Activated CD4-positive, alpha-beta memory T cell treated with anti-CD3 and anti-CD28 coated beads, Interleukin-2, amount 10 ng/mL, durations not matched to agents 7 days and 5 days (primary cell): ENCODE results near the gene CRIP1. TPM values are rescaled to one million over a fixed set of nuclear protein-coding genes. Genes with fewer than 3 reads are reported as not detected.

Source experiments
- CTCF ChIA-PET: fragments of 350-600 bp; sonication (Branson Sonifier 250); formaldehyde crosslinking; loops from one replicate; lab custom pipeline; 2021; ENCODE audit warnings: antibody characterized with exemption, inconsistent platforms; lab: Charles Lee
- POLR2A ChIA-PET: fragments of 350-600 bp; sonication (Branson Sonifier 250); formaldehyde crosslinking; loops from one replicate; lab custom pipeline; 2021; ENCODE audit warnings: antibody characterized with exemption; lab: Charles Lee
- DNase-seq: peaks from one replicate; pipeline ENCODE4 v3.0.0-alpha.2; 2020
- H3K27ac Mint-ChIP-seq: one replicate; pipeline ENCODE4 v1.8.0; 2021; ENCODE audit warnings: mild to moderate bottlenecking, mixed read lengths
- H3K27me3 Mint-ChIP-seq: one replicate; pipeline ENCODE4 v1.8.0; 2021; ENCODE audit warnings: mixed read lengths
- H3K36me3 Mint-ChIP-seq: one replicate; pipeline ENCODE4 v1.8.0; 2021; ENCODE audit warnings: low read depth, mixed read lengths
- H3K4me1 Mint-ChIP-seq: one replicate; pipeline ENCODE4 v1.8.0; 2021; ENCODE audit warnings: mixed read lengths
- H3K4me3 Mint-ChIP-seq: one replicate; pipeline ENCODE4 v1.8.0; 2021; ENCODE audit warnings: mild to moderate bottlenecking, mixed read lengths
- H3K9me3 Mint-ChIP-seq: one replicate; pipeline ENCODE4 v1.8.0; 2021; ENCODE audit warnings: mixed read lengths
- total RNA-seq, 2 experiments: library from RNA; stranded (reverse); gene quantifications; one replicate each; pipeline ENCODE4 v1.2.3, GENCODE V29; 2021

CRIP1 gene
- total RNA-seq, 2 experiments from 2014 or later = 875 to 883 TPM

DNA sequence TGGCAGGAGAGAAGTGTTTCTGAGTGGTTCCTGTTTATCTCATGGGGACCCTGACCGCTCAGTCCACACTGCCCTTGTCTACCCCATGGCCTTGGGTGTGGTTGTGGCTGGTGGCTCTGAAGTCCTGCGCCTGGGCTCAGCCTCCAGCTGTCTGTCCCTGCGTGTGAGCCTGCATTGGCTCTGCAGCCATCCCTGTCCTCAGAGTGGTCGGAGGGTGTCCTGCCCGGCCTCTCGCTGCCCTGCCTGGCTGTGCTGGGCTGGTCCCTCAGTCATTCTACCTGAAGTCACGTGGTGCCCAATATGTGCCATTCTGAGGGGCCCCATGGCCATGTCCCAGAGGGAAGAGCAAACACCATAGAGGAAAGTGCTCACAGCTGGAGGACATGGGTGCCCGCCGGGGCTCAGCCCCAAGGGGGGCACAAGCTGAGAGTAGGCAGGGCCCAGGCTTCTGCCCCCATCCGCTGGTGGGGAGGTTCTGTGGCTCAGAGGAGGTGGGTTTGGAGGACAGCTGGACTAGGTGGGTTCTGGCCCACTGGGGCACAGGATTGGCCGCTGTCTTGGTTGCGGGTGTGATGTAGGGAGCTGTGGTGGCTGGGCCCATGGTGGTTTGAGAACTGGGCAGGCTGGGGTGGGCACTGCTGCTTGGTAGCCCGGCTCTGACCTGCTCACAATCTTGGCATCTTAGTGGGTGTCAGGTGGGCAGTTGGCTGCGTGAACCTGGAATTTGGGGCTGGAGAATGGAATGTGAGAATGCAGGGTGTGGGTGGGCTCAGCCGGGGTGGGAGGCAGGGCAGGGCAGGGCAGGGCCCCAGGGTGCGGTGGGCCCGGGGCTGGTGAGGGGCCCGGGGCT lies 16.0 kb downstream of the CRIP1 start:
- POLR2A ChIA-PET = interaction anchor here (1.1 to 3.6 kb wide), 2 partner anchors 11 to 22 kb away, joined by 3 to 14 read pairs; partner anchors contain the start of gene TEDC1
- Mint-ChIP-seq H3K27ac (no peak overlapping the region), H3K36me3 (no peaks in the 10 kb centered on the region), H3K9me3 (no peaks in the 10 kb centered on the region), H3K27me3 (peaks cover 2% of the 10 kb centered on the region), H3K4me1 (peaks cover 1% of the 10 kb centered on the region), H3K4me3 (no peak overlapping the region)
- no peak for DNase-seq
- CTCF ChIA-PET = no interaction called here

DNA sequence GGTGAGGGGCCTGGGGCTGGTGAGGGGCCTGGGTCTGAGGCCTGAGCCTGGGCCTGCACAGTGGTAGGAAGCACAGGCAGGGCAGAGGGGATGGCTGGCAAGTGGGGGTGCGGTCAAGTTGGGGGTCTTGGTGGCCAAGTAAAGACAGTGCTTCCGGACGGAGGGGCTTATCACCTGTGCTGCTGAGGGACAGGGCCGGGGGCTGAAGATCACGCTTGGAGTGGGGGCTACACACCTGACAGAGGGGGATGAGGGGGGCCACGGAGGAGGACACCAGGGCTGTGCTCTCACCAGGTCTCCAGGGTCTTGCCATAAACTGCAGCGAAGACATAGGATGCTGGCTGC lies 16.6 kb downstream of the CRIP1 start:
- H3K36me3 Mint-ChIP-seq = no peaks in the 10 kb centered on the region
- no peaks in the 10 kb centered on the region for H3K9me3 Mint-ChIP-seq
- POLR2A ChIA-PET = no interaction called here
- DNase-seq = no peak
- CTCF ChIA-PET = no interaction called here
- H3K27ac Mint-ChIP-seq = no peak overlapping the region
- no peak overlapping the region for H3K4me3 Mint-ChIP-seq
- peaks cover 6% of the 10 kb centered on the region for H3K27me3 Mint-ChIP-seq
- H3K4me1 Mint-ChIP-seq = peaks cover 5% of the 10 kb centered on the region

DNA sequence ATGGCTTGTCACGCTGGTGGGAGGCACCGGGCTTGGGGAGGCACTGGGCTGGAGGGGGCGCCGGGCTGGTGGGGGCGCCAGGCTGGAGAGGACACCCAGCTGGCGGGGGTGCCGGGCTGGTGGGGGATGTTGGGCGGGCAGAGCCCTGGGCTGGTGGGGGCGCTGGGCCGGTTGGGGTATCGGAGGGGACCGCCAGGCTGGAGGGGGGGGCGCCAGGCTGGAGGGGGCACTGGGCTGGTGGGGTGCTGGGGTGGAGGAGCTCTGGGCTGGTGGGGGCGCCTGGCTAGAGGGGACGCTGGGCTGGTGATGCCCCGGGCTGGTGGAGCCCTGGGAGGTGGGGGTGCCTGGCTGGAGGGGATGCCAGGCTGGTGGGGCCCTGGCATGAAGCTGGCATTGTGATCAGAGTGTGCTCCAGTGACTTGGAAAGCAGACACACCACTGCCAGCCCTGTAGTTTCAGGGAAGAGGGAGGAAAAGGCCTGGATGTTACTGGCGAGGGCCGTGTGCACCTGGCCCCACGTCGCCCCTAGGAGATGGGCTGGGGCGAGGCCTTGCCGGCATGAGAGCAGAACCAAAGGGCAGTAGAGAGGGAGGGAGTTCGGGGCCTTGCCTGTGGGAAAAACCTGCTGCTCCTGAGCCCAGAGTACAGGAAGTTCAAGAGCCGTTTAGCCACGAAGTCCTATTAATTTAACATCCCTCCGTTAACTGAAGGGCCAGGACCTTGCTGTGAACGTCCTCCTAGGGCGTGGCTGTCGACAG lies 17.4 kb downstream of the CRIP1 start:
- Mint-ChIP-seq H3K36me3 (no peaks in the 10 kb centered on the region), H3K27me3 (peaks cover 11% of the 10 kb centered on the region), H3K27ac (no peak overlapping the region), H3K4me3 (no peak overlapping the region), H3K4me1 (peaks cover 5% of the 10 kb centered on the region), H3K9me3 (no peaks in the 10 kb centered on the region)
- no peak for DNase-seq
- POLR2A ChIA-PET = no interaction called here
- CTCF ChIA-PET = no interaction called here

DNA sequence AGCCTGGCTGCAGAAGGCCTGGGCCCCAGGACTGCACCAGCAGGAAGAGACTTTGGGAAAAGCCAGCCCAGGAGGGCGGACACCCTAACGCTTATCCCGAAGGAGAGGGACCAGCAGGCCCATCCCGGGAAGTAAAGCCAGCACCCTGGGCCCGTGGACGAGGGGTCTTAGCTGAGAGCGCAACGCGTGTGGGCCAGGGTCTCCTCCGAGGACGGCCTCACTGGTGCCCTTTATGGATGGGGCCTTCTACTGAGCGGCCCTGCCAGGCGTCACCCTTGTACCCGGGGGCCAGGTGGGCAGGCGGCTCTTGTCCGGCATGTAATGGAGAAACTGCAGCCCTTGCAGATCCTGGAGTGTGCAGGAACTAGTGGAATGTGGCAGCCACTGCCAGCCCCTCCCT lies 18.4 kb downstream of the CRIP1 start:
- Mint-ChIP-seq H3K36me3 (no peaks in the 10 kb centered on the region), H3K9me3 (no peaks in the 10 kb centered on the region), H3K4me3 (no peak overlapping the region), H3K27me3 (peaks cover 11% of the 10 kb centered on the region), H3K27ac (no peak overlapping the region), H3K4me1 (peaks cover 5% of the 10 kb centered on the region)
- no peak for DNase-seq
- ChIA-PET POLR2A (no interaction called here), CTCF (no interaction called here)

DNA sequence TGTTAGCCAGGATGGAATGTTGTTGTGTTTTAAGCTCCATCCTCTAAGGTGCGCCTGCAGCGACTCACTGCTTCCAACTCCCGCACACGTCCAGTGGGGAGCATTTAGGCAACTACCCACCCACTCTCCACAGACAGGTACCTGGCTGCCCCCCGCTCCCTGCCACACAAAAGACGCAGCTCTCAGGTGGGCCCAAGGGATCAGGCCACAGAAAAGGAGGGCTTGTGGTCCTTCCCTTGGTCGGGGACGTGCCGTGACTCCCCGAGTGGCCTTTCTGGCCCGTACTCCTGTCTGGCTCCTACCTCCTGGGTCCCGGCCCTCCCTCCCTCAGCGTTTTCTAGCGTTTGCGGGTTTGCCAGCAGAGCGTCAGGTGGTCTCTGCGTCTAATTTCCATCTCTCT lies 20.6 kb downstream of the CRIP1 start:
- no peak for DNase-seq
- H3K4me1 Mint-ChIP-seq = peaks cover 5% of the 10 kb centered on the region

DNA sequence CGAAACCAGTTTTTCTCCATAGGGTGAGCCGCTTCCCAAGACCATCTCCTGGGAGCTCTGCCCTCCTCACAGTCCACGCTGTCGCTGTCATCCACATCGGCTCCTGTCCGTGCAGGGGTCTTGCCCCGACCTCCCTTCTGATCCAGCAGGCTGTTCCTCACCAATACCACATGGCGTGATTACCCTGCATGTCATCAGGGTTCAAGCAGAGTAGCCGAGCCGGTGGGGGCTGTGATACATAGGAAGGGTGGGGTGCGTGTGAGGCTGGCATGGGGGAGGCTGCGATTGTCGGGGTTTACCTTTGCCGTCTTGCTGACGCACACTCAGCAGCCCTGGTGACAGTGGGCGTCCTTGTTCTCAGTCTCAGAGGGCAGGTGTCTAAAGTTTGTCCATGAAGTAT lies 21.4 kb downstream of the CRIP1 start:
- POLR2A ChIA-PET = no interaction called here
- Mint-ChIP-seq H3K9me3 (no peaks in the 10 kb centered on the region), H3K4me3 (no peak overlapping the region), H3K27ac (no peak overlapping the region), H3K4me1 (peaks cover 5% of the 10 kb centered on the region), H3K36me3 (no peaks in the 10 kb centered on the region), H3K27me3 (peaks cover 23% of the 10 kb centered on the region)
- CTCF ChIA-PET = no interaction called here
- no peak for DNase-seq

More for the DNA sequence above, 20.6 kb downstream of the CRIP1 start:
- POLR2A ChIA-PET = no interaction called here
- H3K4me3 Mint-ChIP-seq = no peak overlapping the region
- no peak overlapping the region for H3K27ac Mint-ChIP-seq
- peaks cover 19% of the 10 kb centered on the region for H3K27me3 Mint-ChIP-seq
- CTCF ChIA-PET = no interaction called here
- H3K36me3 Mint-ChIP-seq = no peaks in the 10 kb centered on the region
- H3K9me3 Mint-ChIP-seq = no peaks in the 10 kb centered on the region

DNA sequence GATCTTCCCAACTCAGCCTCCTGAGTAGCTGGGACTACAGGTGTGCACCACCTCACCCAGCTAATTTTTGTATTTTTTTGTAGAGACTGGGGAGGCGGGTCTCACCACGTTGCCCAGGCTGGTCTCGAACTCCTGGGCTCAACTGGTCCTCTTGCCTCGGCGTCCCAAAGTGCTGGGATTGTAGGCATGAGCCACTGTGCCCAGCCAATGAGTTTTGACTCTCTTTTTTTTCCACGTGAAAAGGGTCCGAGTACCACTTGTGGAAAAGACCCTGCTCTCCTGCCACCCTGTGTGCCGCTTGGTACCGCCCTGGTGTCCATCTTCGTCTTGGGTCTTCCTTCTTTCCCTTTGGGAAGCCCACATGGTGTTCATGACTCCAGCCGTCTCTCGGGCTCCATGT lies 21.9 kb downstream of the CRIP1 start:
- POLR2A ChIA-PET = no interaction called here
- CTCF ChIA-PET = no interaction called here

DNA sequence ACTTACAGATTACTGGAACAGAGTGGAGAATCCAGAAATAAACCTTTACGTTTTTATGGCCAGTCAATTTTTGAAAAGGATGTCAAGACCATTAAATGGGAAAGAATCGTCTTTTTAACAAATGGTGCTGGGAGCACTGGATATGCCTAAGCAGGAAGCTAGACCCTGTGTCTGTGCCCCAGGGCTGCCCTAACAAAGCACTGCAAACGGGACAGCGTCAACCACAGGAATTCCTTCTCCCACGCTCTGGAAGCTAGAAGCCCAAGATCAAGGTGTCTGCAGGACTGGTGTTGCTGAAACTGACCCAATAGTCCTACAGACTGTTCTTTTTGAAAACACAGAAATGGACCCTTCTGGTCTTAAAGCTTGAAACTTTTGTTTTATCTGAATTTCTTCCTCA lies 30.4 kb downstream of the CRIP1 start:
- Mint-ChIP-seq H3K9me3 (no peaks in the 10 kb centered on the region), H3K36me3 (no peaks in the 10 kb centered on the region), H3K4me1 (no peaks in the 10 kb centered on the region), H3K27me3 (peaks cover 33% of the 10 kb centered on the region), H3K4me3 (no peak overlapping the region), H3K27ac (no peak overlapping the region)
- ChIA-PET CTCF (no interaction called here), POLR2A (no interaction called here)
- no peak for DNase-seq

More for the DNA sequence above, 21.9 kb downstream of the CRIP1 start:
- H3K4me3 Mint-ChIP-seq = no peak overlapping the region
- H3K36me3 Mint-ChIP-seq = no peaks in the 10 kb centered on the region
- H3K27ac Mint-ChIP-seq = no peak overlapping the region
- DNase-seq = no peak
- peaks cover 23% of the 10 kb centered on the region for H3K27me3 Mint-ChIP-seq
- no peaks in the 10 kb centered on the region for H3K9me3 Mint-ChIP-seq
- H3K4me1 Mint-ChIP-seq = peaks cover 5% of the 10 kb centered on the region

DNA sequence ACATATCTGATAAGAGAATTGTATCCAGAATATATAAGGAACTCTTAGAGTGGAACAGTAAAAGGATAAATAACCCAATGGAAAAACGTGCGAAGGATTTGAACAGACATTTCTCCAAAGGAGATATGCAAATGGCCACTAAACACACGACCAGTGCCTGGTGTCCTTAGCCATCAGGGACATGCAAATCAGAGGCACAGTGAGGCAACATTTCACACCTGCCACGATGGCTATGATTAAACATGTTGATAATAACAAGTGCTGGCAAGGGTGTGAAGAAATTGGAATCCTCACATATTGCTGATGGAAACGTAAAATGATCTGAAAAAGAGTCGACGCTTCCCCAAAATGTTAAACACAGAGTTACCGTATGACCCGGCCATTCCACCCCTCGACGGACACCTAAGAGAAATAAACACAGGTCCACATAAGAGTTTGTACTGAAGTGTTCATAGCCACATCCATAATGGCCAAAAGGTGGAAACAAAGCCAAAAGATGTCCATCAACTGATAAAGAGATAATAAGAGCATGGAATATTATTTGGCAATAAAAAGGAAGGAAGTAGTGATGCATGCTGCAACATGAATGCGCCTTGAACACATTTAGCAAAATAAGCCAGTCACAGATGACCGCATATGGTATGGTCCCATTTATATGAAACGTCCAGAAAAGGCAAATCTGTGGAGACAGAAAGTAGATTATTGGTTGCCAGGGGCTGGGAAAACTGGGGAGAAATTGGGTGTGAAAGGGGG lies 33.4 kb downstream of the CRIP1 start:
- H3K27ac Mint-ChIP-seq = no peak overlapping the region
- DNase-seq = no peak
- POLR2A ChIA-PET = no interaction called here
- no peaks in the 10 kb centered on the region for H3K36me3 Mint-ChIP-seq
- CTCF ChIA-PET = interaction anchor here (0.8 kb wide), 1 partner anchor 9 kb away, joined by 4 read pairs; no protein-coding TSS in a partner anchor
- H3K4me1 Mint-ChIP-seq = no peaks in the 10 kb centered on the region
- peaks cover 37% of the 10 kb centered on the region for H3K27me3 Mint-ChIP-seq
- no peaks in the 10 kb centered on the region for H3K9me3 Mint-ChIP-seq
- no peak overlapping the region for H3K4me3 Mint-ChIP-seq

DNA sequence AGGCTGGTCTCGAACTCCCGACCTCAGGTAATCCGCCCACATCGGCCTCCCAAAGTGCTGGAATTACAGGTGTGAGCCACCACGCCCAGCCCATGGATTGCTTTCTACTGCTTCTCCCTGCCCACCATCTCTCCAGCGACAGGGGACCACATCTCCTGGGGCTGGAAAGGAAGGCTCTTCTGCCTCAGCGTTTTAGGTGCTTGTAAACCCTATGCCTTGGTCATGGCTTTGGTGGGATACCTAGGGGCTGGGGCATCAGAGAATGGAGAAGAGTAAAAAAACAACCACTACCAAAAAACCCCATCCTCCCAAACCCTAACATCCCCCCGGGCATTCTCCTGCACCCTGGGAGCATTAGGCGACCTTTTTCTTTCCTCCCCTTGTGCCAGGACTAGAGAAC lies 38.6 kb downstream of the CRIP1 start:
- no peaks in the 10 kb centered on the region for H3K9me3 Mint-ChIP-seq
- CTCF ChIA-PET = no interaction called here
- H3K36me3 Mint-ChIP-seq = no peaks in the 10 kb centered on the region
- peak overlapping the region; percentile 54 for H3K4me3 Mint-ChIP-seq
- POLR2A ChIA-PET = no interaction called here
- peaks cover 25% of the 10 kb centered on the region for H3K4me1 Mint-ChIP-seq
- peaks cover 25% of the 10 kb centered on the region for H3K27me3 Mint-ChIP-seq
- no peak for DNase-seq
- no peak overlapping the region for H3K27ac Mint-ChIP-seq

DNA sequence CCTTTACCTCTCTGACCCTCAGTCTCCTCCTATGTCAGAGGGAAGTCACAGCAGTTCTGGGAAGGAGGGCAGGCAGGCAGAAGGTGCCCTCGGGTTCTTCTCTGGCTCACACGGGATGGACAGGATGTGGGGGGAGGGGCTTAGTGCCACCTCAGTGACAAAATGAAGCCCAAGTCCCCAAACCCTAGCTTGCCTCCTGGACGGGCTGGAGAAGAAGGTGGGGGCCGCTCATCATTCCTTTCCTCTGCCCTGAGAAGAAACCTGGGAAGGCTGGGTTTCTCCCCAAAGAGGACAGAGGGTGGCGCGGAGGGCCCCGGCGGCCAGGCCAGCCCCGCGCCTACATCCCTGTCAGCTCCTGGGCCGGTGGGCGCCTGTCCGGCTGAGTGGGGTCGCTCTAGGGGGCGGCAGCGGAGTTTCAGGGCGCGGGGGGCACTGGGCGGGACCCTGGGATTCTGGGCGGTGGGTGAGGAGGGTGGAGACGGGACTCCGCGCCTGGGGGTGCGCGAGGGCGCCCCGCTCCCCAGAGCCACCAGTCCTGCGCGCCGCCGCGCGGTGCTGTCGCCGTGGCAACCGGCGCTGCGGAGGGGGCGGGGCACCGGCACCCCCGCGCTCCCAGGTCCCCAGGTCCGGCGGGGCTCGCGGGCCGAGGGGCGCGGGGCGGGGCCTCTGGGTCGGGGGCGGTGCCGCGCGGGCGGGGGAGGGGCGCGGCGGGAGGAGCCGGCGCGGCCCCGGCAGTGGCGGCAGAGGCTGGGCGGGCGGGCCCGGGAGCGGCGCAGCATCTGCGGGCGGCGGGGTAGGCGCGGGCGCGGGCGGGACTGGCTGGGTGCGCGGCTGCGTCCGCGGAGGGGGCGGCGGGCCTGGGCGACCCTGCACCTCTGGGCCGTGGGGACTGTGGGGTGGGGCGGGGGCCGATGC lies 39.4 kb downstream of the CRIP1 start, which contains the start of gene TMEM121:
Gene TMEM121, plus strand, starts transcription at position 723 of the 915 bp plus-strand sequence. CDS start 2,252 bp downstream, outside the sequence.
- ChIA-PET CTCF (no interaction called here), POLR2A (no interaction called here)
- H3K36me3 Mint-ChIP-seq = no peaks in the 10 kb centered on the region
- H3K27ac Mint-ChIP-seq = no peak within 1 kb of the TSS
- peaks cover 24% of the 10 kb centered on the region for H3K27me3 Mint-ChIP-seq
- peak within 1 kb of the TSS; percentile 67 for H3K4me3 Mint-ChIP-seq
- peaks cover 32% of the 10 kb centered on the region for H3K4me1 Mint-ChIP-seq
- peak; percentile 38 for DNase-seq
- no peaks in the 10 kb centered on the region for H3K9me3 Mint-ChIP-seq

DNA sequence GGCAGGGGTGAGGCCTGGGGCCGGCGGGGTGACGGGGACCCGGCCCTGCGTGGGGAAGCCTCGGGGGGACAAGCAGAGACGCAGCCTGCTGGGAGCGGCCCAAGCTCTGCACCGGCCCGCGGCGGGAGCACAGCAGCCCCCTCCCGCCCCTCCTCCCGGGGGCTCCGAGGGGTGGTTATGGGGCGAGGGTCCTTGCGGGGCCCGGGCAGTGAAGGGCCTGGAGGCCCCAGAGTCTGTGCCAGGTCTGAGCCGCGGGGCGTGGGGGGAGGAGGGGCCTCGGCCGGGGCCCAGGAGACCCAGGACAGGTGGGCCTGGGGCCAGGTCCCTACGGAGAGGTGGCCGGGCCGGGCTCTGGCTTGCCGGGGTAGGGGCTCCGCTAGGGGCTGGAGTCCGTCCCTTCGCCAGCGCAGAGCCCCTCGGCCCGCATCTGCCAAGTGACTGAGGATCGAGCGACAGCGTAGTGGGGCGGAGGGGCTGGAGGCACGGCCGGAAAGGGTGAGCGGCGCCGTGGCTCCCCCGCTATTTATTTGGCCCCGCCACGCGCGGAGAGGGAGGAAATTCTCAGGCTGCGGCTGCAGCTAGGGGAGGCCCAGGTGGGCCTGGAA lies 40.2 kb downstream of the CRIP1 start:
- POLR2A ChIA-PET = interaction anchor here (0.8 kb wide), 1 partner anchor 46 kb away, joined by 4 read pairs; no protein-coding TSS in a partner anchor
- Mint-ChIP-seq H3K27ac (no peak overlapping the region), H3K4me3 (peak overlapping the region; percentile 67), H3K4me1 (peaks cover 33% of the 10 kb centered on the region), H3K36me3 (no peaks in the 10 kb centered on the region), H3K27me3 (peaks cover 24% of the 10 kb centered on the region), H3K9me3 (no peaks in the 10 kb centered on the region)
- no peak for DNase-seq
- CTCF ChIA-PET = no interaction called here
